ENCODE data around the gene COL4A4. TPM values are rescaled to one million over a fixed set of nuclear protein-coding genes. Genes with fewer than 3 reads are reported as not detected.

Gene COL4A4
- polyA plus RNA-seq, 2 of the 4 experiments (the other 2 are of a cell fraction) = 1.7 to 6.8 TPM

- TF ChIP-seq, protein P1, sequence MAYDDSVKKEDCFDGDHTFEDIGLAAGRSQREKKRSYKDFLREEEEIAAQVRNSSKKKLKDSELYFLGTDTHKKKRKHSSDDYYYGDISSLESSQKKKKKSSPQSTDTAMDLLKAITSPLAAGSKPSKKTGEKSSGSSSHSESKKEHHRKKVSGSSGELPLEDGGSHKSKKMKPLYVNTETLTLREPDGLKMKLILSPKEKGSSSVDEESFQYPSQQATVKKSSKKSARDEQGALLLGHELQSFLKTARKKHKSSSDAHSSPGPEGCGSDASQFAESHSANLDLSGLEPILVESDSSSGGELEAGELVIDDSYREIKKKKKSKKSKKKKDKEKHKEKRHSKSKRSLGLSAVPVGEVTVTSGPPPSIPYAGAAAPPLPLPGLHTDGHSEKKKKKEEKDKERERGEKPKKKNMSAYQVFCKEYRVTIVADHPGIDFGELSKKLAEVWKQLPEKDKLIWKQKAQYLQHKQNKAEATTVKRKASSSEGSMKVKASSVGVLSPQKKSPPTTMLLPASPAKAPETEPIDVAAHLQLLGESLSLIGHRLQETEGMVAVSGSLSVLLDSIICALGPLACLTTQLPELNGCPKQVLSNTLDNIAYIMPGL (CRISPR knock-in tag; IDR thresholded peaks at IDR 0.05; ENCODE audit: borderline replicate concordance) = no peak
- TF ChIP-seq FOSL2 (IDR thresholded peaks at IDR 0.05) (no peak), FOSL2 (CRISPR knock-in tag; IDR thresholded peaks at IDR 0.05) (no peak), POLR2A (IDR thresholded peaks at IDR 0.05; ENCODE audit: low read length) (no peak), FOSB (CRISPR knock-in tag; IDR thresholded peaks at IDR 0.05) (no peak), BHLHE40 (IDR thresholded peaks at IDR 0.05; ENCODE audit: low read depth, low read length) (no peak), NR3C1 (IDR thresholded peaks at IDR 0.05) (no peak)
- TF ChIP-seq, protein P2, sequence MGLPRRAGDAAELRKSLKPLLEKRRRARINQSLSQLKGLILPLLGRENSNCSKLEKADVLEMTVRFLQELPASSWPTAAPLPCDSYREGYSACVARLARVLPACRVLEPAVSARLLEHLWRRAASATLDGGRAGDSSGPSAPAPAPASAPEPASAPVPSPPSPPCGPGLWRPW (IDR thresholded peaks at IDR 0.05) = no peak
Observed at GRCh38 chr2:227022608-227023007, 141.4 kb downstream of the COL4A4 start (continued).

DNA sequence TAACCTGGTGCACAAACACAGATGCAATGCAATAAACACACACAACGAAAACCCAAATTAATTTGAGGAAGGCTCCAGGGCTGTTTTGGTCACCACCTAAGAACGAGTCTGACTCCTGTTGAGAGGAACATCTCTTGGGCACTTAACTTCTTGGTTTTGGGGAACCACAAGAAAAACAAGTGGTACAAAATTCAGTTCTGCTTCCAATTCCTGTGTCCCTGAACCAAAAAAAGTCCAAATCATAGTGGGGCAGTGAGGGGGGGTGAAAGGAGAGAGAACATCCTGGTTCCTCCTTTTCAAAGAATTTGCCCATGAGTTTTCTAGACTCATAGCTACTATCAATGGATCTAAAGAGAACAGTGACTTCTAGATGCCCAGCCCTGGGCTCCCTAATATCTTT is 143.6 kb downstream of the COL4A4 start:
- no peak for ATAC-seq
- CTCF ChIA-PET = interaction anchor here (2.0 kb wide), 1 partner anchor 13 kb away, joined by 7 read pairs; no protein-coding TSS in a partner anchor
- Histone ChIP-seq H3K27ac (no peak overlapping the region), H3K9me3 (no peaks in the 10 kb centered on the region), H3K4me3 (no peak overlapping the region), H3K4me2 (no peak overlapping the region), H3K4me1 (no peaks in the 10 kb centered on the region)
- WGBS (ENCODE audit: missing lambda C conversion rate) = 91% methylated on average over 2 of the region's 2 CpGs
- no peak for FAIRE-seq
- TF ChIP-seq SREBF2 (IDR thresholded peaks at IDR 0.05) (no peak), ELK1 (IDR thresholded peaks at IDR 0.05; ENCODE audit: low read depth, low read length) (no peak), MAFK (IDR thresholded peaks at IDR 0.05; ENCODE audit: partially characterized antibody) (no peak), POLR2AphosphoS2 (conservative IDR thresholded peaks at IDR 0.05; ENCODE audit: low read length) (no peak), TP53 (CRISPR knock-in tag; IDR thresholded peaks at IDR 0.05) (no peak), PHF8 (IDR thresholded peaks at IDR 0.05; ENCODE audit: borderline replicate concordance, low read depth) (no peak), RCOR1 (IDR thresholded peaks at IDR 0.05; ENCODE audit: low read depth, low read length) (no peak), HOXA7 (CRISPR knock-in tag; IDR thresholded peaks at IDR 0.05) (no peak), HEYL (CRISPR knock-in tag; IDR thresholded peaks at IDR 0.05) (no peak), EHMT2 (IDR thresholded peaks at IDR 0.05; ENCODE audit: low read depth) (no peak), KDM5A (IDR thresholded peaks at IDR 0.05) (no peak)
- TF ChIP-seq, protein P3, sequence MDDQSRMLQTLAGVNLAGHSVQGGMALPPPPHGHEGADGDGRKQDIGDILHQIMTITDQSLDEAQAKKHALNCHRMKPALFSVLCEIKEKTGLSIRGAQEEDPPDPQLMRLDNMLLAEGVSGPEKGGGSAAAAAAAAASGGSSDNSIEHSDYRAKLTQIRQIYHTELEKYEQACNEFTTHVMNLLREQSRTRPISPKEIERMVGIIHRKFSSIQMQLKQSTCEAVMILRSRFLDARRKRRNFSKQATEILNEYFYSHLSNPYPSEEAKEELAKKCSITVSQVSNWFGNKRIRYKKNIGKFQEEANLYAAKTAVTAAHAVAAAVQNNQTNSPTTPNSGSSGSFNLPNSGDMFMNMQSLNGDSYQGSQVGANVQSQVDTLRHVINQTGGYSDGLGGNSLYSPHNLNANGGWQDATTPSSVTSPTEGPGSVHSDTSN (IDR thresholded peaks at IDR 0.05) = no peak
- POLR2A ChIA-PET = no interaction called here
- DNase-seq (ENCODE audit: low read depth in 1 of 2, low spot score in 1 of 2) = no peak

GRCh38 chr2:227016894-227017293 is 147.1 kb downstream of the COL4A4 start:
- WGBS (ENCODE audit: missing lambda C conversion rate) = 54% methylated on average over 3 of the region's 4 CpGs
- H3K4me2 ChIP-seq = no peak overlapping the region
- FAIRE-seq (no peak), ATAC-seq (no peak), DNase-seq (ENCODE audit: low read depth in 1 of 2, low spot score in 1 of 2) (no peak)
- H3K4me3 ChIP-seq = no peak overlapping the region
- POLR2A ChIA-PET = no interaction called here
- H3K9me3 ChIP-seq = no peaks in the 10 kb centered on the region
- H3K27ac ChIP-seq = no peak overlapping the region
- CTCF ChIA-PET = no interaction called here
- H3K4me1 ChIP-seq = no peaks in the 10 kb centered on the region
- TF ChIP-seq, protein P4, sequence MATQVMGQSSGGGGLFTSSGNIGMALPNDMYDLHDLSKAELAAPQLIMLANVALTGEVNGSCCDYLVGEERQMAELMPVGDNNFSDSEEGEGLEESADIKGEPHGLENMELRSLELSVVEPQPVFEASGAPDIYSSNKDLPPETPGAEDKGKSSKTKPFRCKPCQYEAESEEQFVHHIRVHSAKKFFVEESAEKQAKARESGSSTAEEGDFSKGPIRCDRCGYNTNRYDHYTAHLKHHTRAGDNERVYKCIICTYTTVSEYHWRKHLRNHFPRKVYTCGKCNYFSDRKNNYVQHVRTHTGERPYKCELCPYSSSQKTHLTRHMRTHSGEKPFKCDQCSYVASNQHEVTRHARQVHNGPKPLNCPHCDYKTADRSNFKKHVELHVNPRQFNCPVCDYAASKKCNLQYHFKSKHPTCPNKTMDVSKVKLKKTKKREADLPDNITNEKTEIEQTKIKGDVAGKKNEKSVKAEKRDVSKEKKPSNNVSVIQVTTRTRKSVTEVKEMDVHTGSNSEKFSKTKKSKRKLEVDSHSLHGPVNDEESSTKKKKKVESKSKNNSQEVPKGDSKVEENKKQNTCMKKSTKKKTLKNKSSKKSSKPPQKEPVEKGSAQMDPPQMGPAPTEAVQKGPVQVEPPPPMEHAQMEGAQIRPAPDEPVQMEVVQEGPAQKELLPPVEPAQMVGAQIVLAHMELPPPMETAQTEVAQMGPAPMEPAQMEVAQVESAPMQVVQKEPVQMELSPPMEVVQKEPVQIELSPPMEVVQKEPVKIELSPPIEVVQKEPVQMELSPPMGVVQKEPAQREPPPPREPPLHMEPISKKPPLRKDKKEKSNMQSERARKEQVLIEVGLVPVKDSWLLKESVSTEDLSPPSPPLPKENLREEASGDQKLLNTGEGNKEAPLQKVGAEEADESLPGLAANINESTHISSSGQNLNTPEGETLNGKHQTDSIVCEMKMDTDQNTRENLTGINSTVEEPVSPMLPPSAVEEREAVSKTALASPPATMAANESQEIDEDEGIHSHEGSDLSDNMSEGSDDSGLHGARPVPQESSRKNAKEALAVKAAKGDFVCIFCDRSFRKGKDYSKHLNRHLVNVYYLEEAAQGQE (IDR thresholded peaks at IDR 0.05) = no peak
- TF ChIP-seq EHF (CRISPR knock-in tag; IDR thresholded peaks at IDR 0.05) (no peak), FOSL2 (IDR thresholded peaks at IDR 0.05) (no peak), FOSL2 (CRISPR knock-in tag; IDR thresholded peaks at IDR 0.05) (no peak), EP300 (IDR thresholded peaks at IDR 0.05) (no peak), HDAC2 (IDR thresholded peaks at IDR 0.05) (no peak), MAX (IDR thresholded peaks at IDR 0.05) (no peak), ZNF302 (CRISPR knock-in tag; IDR thresholded peaks at IDR 0.05) (no peak), POLR2A (IDR thresholded peaks at IDR 0.05; ENCODE audit: low read length) (no peak), ESRRA (IDR thresholded peaks at IDR 0.05; ENCODE audit: borderline replicate concordance, low read length) (no peak), NPAS2 (CRISPR knock-in tag; IDR thresholded peaks at IDR 0.05; ENCODE audit: borderline replicate concordance) (no peak), CEBPB (IDR thresholded peaks at IDR 0.05) (no peak), POLR2AphosphoS2 (conservative IDR thresholded peaks at IDR 0.05; ENCODE audit: low read length) (no peak)
- TF ChIP-seq, protein P5, sequence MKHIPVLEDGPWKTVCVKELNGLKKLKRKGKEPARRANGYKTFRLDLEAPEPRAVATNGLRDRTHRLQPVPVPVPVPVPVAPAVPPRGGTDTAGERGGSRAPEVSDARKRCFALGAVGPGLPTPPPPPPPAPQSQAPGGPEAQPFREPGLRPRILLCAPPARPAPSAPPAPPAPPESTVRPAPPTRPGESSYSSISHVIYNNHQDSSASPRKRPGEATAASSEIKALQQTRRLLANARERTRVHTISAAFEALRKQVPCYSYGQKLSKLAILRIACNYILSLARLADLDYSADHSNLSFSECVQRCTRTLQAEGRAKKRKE (CRISPR knock-in tag; IDR thresholded peaks at IDR 0.05; ENCODE audit: low read depth) = no peak
